ENCODE measurements around the gene BRINP2. TPM values are rescaled to one million over a fixed set of nuclear protein-coding genes. Genes with fewer than 3 reads are reported as not detected.
"Not testable (repeated sequence)": the region's sequence is repeated elsewhere in the genome, so short reads cannot be mapped to it uniquely, and the experiment has no call there.

BRINP2 gene
- total RNA-seq, 1 donor from 2014 or later, result 17.1 TPM

- DNase-seq (ENCODE audit: low spot score in 2 of 2) (no peak), FAIRE-seq (no peak)
Measured at GRCh38 chr1:177306019-177306415, 135.3 kb downstream of the BRINP2 start.

GRCh38 chr1:177306981-177307380, 136.2 kb downstream of the BRINP2 start:
- FAIRE-seq (no peak), DNase-seq (ENCODE audit: low spot score in 2 of 2) (no peak)

DNA sequence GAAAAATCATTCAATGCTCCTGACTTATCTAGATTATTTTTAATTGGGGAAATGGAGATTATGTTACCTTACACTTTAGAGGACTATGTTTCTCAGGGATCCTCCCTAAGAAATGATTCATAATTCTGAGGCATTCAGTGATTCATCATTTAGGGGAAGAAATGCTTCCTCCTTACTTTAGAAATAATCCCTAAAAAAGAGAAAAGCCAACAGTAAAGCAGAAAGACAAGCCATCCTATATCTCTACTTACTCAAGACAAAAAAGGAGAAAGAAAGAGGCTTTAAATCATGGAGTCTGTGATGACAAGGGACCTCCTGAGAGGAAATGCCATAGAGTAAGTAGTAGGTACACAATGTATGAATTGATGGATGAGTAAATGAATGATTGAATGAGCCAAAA, 137.0 kb downstream of the BRINP2 start:
- FAIRE-seq, result no peak
- no peak for DNase-seq (ENCODE audit: low spot score in 2 of 2)

- DNase-seq (ENCODE audit: low spot score in 2 of 2), result no peak
- no peak for FAIRE-seq
Measured at GRCh38 chr1:177309880-177310279, 139.1 kb downstream of the BRINP2 start.

DNA sequence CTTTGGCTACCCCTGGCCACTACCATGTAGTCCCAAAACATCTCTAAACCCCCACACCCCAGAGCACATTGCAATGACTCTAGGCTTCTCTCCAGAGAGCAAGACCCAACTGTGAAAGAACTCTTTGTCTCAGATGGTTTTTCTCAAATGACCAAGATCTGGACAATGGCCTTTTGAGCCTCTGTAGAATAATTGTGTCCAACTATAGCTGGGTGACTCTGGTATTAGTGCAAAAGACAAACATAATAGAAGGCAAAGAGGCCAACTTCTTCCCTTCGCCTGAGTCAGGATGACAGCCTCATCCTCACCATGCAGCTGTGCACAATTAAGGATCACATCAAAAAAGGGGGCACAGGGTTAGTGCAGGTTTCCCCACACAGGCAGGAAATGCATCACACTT, 139.6 kb downstream of the BRINP2 start:
- FAIRE-seq, result peak; percentile 89

DNA sequence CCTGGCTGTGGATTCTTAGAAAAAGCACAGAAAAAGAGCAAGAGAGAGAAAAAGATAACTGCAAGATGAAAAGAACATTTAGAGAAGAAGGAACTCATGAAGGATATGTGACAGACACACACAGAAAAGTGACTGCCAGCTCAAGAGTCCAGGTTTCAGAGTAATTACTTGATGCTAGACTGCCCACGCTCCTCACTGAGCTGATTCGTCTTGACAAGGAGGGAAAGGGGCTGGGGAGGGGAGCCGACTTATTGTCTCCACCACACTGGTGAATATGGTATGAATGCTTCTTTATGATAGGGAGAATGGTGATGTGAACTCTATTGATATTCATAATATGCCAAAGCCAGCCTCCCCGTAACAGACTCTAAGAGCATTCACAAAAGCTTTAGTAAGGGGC, 140.4 kb downstream of the BRINP2 start:
- FAIRE-seq (no peak), DNase-seq (ENCODE audit: low spot score in 2 of 2) (no peak)

More for the DNA sequence above, 139.6 kb downstream of the BRINP2 start:
- peak; percentile 21 to 24 for DNase-seq (ENCODE audit: low spot score in 2 of 2)

GRCh38 chr1:177311586-177311985, 140.8 kb downstream of the BRINP2 start:
- FAIRE-seq, result no peak
- no peak for DNase-seq (ENCODE audit: low spot score in 2 of 2)

DNA sequence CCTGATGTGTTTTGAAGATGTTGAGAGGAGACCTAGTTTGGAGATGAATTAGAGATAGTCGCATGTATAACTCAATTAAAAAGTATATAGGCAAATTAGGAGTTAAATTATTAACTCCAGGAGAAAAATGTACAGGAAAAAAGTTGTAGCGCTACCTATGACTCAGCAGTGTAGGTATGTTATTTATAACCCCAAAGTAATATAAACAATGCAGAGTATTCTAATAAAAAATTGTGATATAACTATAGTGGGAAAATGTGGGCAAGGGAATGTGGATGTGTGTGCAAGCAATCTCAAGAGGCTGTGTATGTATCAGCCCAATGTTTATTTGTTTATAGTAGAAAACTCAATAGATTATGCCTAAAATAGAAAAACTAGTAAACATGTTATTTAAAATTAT, 144.5 kb downstream of the BRINP2 start:
- FAIRE-seq (no peak), DNase-seq (ENCODE audit: low spot score in 2 of 2) (no peak)

DNA sequence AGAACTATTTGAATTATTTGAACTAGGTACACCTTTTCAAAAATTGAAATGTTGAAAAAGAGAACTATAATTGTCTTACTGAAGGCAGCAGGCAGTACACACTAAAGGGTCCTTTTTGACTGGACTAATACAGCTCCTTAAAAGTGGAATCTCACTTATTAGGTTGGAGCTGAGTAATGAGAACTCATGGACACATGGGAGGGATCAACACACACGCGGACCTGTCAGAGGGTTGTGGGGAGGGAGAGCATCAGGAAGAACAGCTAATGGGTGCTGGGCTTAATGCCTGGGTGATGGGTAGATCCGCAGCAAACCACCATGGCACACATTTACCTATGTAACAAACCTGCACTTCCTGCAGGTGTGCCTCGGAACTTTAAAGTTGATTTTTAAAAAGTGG, 145.0 kb downstream of the BRINP2 start:
- no peak for DNase-seq (ENCODE audit: low spot score in 2 of 2)

DNA sequence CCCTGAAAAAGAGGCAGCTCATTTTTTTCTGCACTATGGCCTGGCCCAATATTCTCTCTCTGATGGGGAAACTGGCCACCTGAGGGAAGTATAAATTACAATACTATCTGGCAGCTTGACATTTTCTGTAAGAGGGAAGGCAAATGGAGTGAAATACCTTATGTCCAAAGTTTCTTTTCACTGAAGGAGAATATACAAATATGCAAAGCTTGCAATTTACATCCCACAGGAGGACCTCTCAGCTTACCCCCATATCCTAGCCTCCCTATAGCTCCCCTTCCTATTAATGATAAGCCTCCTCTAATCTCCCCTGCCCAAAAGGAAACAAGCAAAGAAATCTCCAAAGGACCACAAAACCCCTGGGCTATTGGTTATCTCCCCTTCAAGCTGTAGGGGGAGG, 150.7 kb downstream of the BRINP2 start:
- FAIRE-seq; DNase-seq (ENCODE audit: low spot score in 2 of 2): not testable (repeated sequence)

More for the DNA sequence above, 145.0 kb downstream of the BRINP2 start:
- no peak for FAIRE-seq

DNA sequence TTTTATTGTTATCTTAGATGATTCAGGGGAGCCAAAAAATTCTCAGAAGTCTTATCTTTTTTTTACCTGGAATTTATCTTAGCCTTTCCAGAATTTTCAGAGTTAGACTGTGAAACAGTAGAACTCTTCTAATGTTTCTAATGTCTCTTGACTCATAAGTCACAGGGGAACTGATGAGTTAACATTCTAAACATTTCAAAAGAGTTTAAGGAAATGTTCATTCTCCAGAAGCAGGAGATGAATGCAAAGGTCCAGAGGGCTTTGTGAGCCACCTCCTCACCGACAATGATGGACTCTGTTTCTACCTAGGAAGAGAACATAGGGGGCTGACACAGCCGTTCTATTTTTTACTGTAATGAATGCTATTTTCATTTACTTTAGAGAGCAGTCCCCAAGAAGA, 157.5 kb downstream of the BRINP2 start:
- FAIRE-seq (no peak), DNase-seq (ENCODE audit: low spot score in 2 of 2) (no peak)

DNA sequence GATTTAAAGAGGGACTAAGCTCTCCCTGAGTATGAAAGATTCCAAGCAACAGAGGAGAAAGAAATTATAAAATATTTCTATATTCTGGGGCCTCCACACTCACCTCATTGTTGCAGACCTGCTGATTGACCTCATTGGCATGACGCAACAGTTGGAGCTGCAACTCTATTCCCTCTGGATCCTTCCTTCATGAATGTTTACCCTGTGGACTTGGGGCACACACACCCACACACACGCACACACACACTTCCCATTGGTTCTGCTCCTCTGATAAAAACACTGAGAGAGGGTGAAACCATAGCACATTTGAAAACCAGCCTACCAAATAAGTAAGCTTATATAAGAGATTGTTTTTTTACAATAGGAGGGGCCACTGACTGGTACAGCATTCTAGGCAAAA, 159.1 kb downstream of the BRINP2 start:
- FAIRE-seq (no peak), DNase-seq (ENCODE audit: low spot score in 2 of 2) (no peak)

Other genes starting within 250 kb of the BRINP2 start
- gene ASTN1, start 6.2 kb upstream of the BRINP2 start, total RNA-seq, result 59.1 TPM

Data from frontal cortex (tissue), 4 donors.